AG09319 (cell line): Measurements from ENCODE around the gene NOL11.

Source experiments
- DNase-seq: peaks from one replicate; pipeline ENCODE4 v3.0.0-alpha.2; 2010; ENCODE audit warnings: low read depth; ENCODE audit errors: extremely low read depth
- CTCF ChIP-seq: IDR thresholded peaks from 2 replicates; pipeline ENCODE4 v1.5.1; 2011; ENCODE audit warnings: low read depth, mild to moderate bottlenecking, inconsistent platforms, low read length, moderate library complexity

Gene NOL11

GRCh38 chr17:67707442-67707841 lies 10.3 kb upstream of the NOL11 start:
- DNase-seq = no peak
- TF ChIP-seq CTCF = no peak

GRCh38 chr17:67708378-67708777 lies 9.4 kb upstream of the NOL11 start:
- no peak for TF ChIP-seq CTCF
- no peak for DNase-seq

- no peak for TF ChIP-seq CTCF
Observed at GRCh38 chr17:67711916-67712315, 5.8 kb upstream of the NOL11 start.

GRCh38 chr17:67712375-67712774 lies 5.4 kb upstream of the NOL11 start:
- DNase-seq = no peak
- no peak for TF ChIP-seq CTCF

More at GRCh38 chr17:67711916-67712315, 5.8 kb upstream of the NOL11 start:
- DNase-seq = no peak

- TF ChIP-seq CTCF = no peak
- DNase-seq = no peak
Observed at GRCh38 chr17:67713169-67713568, 4.6 kb upstream of the NOL11 start.

- no peak for TF ChIP-seq CTCF
- no peak for DNase-seq
Observed at GRCh38 chr17:67716405-67716798, 1.3 kb upstream of the NOL11 start.

- no peak for DNase-seq
- no peak for TF ChIP-seq CTCF
Observed at GRCh38 chr17:67717192-67717623, 528 bp upstream of the NOL11 start.
